GM21737 (cell line): ENCODE measurements around the gene HAUS6.
"Not testable (repeated sequence)": the region's sequence is repeated elsewhere in the genome, so short reads cannot be mapped to it uniquely, and the experiment has no call there.

Experiments used
- ATAC-seq: cut with Tn5 transposase; IDR thresholded peaks from one replicate; pipeline ENCODE4 v1.9.1; 2021; ENCODE audit warnings: mild to moderate bottlenecking, moderate library complexity; ENCODE audit not compliant: unreplicated experiment

The HAUS6 gene

GRCh38 chr9:19102631-19103345 is at the start of gene HAUS6:
TSS of gene HAUS6 (minus strand) at chr9:19102904. CDS start at chr9:19102651, 253 bp downstream.
- ATAC-seq: peak; percentile 99

GRCh38 chr9:19152160-19152498 is 49.4 kb upstream of the HAUS6 start:
- ATAC-seq: not testable (repeated sequence)

GRCh38 chr9:19151425-19152159 is 48.9 kb upstream of the HAUS6 start:
- ATAC-seq: no peak

- ATAC-seq: no peak
Measured at GRCh38 chr9:19149230-19149629, 46.5 kb upstream of the HAUS6 start.

- ATAC-seq: no peak
Measured at GRCh38 chr9:19148187-19148586, 45.5 kb upstream of the HAUS6 start.

GRCh38 chr9:19146441-19147024 is 43.8 kb upstream of the HAUS6 start:
- no peak for ATAC-seq

GRCh38 chr9:19145881-19146280 is 43.2 kb upstream of the HAUS6 start:
- no peak for ATAC-seq

- no peak for ATAC-seq
Measured at GRCh38 chr9:19140259-19140658, 37.6 kb upstream of the HAUS6 start.

- ATAC-seq: no peak
Measured at GRCh38 chr9:19138084-19138483, 35.4 kb upstream of the HAUS6 start.

- ATAC-seq: no peak
Measured at GRCh38 chr9:19137282-19137681, 34.6 kb upstream of the HAUS6 start.

- no peak for ATAC-seq
Measured at GRCh38 chr9:19136129-19136528, 33.4 kb upstream of the HAUS6 start.

- ATAC-seq: no peak
Measured at GRCh38 chr9:19133549-19134345, 31.0 kb upstream of the HAUS6 start.

- ATAC-seq: no peak
Measured at GRCh38 chr9:19130436-19130835, 27.7 kb upstream of the HAUS6 start.

GRCh38 chr9:19127871-19128500 is 25.3 kb upstream of the HAUS6 start:
- no peak for ATAC-seq

GRCh38 chr9:19124430-19124793 is 21.7 kb upstream of the HAUS6 start:
- no peak for ATAC-seq

GRCh38 chr9:19122490-19123042 is 19.9 kb upstream of the HAUS6 start:
- no peak for ATAC-seq

- no peak for ATAC-seq
Measured at GRCh38 chr9:19120877-19121276, 18.2 kb upstream of the HAUS6 start.

GRCh38 chr9:19119801-19120440 is 17.2 kb upstream of the HAUS6 start:
- no peak for ATAC-seq

GRCh38 chr9:19119246-19119645 is 16.5 kb upstream of the HAUS6 start:
- ATAC-seq: no peak

- ATAC-seq: no peak
Measured at GRCh38 chr9:19117039-19117716, 14.5 kb upstream of the HAUS6 start.
